ENCODE measurements around the gene SLC16A12. TPM values are rescaled to one million over a fixed set of nuclear protein-coding genes. Genes with fewer than 3 reads are reported as not detected.

Gene SLC16A12
- total RNA-seq, 1 experiment from 2014 or later, result 0.51 TPM

DNA sequence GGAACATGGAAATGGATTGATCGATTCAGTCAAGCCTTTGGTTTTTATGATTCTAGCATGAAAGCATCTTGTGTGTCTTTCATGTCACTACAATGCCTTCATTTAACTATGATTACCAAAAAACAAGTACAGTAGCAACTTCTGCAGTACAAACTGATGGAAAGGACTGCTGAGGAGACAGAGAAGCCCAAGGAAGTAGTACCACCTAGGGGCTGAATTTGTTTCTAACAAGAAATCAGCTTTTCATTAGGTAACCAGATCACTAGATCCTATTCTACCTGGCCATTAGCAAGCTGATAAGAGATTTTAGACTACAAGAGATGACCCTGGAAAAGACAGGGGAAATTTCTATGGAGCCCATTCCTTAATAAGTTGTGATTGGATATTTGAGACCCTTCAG lies 146.1 kb downstream of the SLC16A12 start:
- peak; percentile 27 for DNase-seq (ENCODE audit: low read depth)
- in situ Hi-C loops (cut with HindIII; ENCODE audit: low pct_unique_long_range_greater_than_20kb, low sequenced_read_pairs), result no loop called here

DNA sequence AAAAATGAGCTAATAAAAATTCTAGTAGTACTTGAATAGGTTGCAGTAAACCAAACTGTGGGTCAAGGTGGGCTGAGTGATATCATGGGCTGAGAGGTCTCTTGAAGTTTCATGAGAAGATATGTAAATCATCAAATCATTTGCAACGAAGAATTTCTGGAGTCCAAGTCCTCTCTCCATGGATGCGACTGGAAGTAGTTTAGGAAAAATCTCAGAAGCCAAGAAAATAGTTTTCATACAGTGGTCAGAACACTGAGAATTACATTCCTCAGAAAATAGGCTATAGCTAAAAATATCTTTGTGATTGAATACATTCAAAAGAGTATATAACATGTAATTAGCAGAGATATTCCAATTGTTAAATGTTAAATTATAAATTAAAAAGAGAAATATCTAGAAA lies 146.6 kb downstream of the SLC16A12 start:
- DNase-seq (ENCODE audit: low read depth), result no peak
- in situ Hi-C loops (cut with HindIII; ENCODE audit: low pct_unique_long_range_greater_than_20kb, low sequenced_read_pairs), result no loop called here

DNA sequence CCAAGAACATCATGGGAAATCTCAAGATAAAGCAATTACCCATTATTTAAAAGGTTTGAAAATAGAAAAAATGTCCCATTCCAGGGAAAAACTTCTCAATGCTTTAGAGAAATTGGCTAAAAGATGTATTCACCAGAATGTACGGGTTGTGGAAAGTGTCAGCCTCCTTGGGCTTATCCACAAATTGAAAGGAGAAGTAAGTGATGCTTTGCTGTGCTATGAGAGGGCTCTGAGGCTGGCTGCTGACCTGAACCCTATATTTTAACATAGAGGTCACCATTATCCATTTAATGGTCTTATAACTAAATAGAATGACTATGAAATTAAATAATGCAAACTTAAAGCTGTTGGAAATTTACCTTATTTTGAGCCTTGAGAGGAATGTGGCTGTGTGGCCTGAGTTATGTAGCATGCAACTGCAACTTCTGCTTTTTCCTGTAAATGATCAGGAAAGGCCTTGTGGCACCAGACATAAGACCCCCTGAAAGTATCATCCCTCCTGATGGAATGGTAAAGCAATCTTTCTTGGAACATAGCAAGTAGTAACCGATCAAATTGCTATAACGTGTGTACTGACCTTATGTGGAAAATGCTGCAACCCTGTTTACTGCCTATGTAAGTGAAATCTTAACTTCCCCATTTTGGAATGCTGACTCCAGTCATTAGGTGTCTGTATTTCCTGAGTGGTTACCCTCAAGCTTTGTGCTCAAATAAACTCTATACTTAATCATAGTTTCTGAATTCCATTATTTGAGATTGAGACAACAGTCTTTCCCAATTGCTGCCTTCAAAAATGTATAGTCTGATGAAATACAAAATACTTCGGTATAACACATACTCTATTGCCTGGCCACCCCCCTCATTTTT lies 150.7 kb downstream of the SLC16A12 start:
- in situ Hi-C loops (cut with HindIII; ENCODE audit: low pct_unique_long_range_greater_than_20kb, low sequenced_read_pairs), result no loop called here

DNA sequence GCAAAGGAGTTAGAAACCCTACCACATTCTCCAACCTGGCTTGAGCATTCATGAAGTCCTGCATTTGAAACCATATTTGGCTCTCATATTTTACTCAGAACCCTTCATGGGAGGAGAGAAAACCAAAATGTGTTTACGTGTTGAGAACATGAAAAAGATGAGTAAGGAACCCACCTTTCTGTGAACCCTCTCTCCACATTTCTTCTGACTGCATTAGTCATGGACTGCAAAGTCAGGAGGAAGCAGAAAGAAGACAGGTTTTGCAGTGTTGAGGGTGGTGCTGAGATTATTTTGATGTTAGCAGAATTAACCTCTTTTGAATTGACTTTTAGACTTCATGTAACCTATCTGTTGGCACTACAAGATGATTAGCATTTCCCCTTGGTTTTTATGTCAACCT lies 152.6 kb downstream of the SLC16A12 start:
- in situ Hi-C loops (cut with HindIII; ENCODE audit: low pct_unique_long_range_greater_than_20kb, low sequenced_read_pairs), result no loop called here
- no peak for DNase-seq (ENCODE audit: low read depth)

More for the DNA sequence above, 150.7 kb downstream of the SLC16A12 start:
- no peak for DNase-seq (ENCODE audit: low read depth)

Other genes starting within 250 kb of the SLC16A12 start
- gene IFIT2, start 233.5 kb downstream of the SLC16A12 start, total RNA-seq (2014; rRNA removed; shearing (Covaris generic); ENCODE audit: low replicate concordance), result 5.9 and 7.9 TPM in 2 replicates
- gene IFIT3, start 207.6 kb downstream of the SLC16A12 start, total RNA-seq (2014; rRNA removed; shearing (Covaris generic); ENCODE audit: low replicate concordance), result 11.3 and 12.4 TPM in 2 replicates
- gene IFIT1B, start 157.5 kb downstream of the SLC16A12 start, total RNA-seq (2014; rRNA removed; shearing (Covaris generic); ENCODE audit: low replicate concordance), result not detected in 2 replicates
- 19.8 and 26.9 TPM in 2 replicates for gene IFIT1, start 143.0 kb downstream of the SLC16A12 start, total RNA-seq (2014; rRNA removed; shearing (Covaris generic); ENCODE audit: low replicate concordance)
- 7.2 and 16.0 TPM in 2 replicates for gene IFIT5, start 121.0 kb downstream of the SLC16A12 start, total RNA-seq (2014; rRNA removed; shearing (Covaris generic); ENCODE audit: low replicate concordance)
- gene PANK1, start 109.6 kb upstream of the SLC16A12 start, total RNA-seq (2014; rRNA removed; shearing (Covaris generic); ENCODE audit: low replicate concordance), result 2.8 and 4.5 TPM in 2 replicates
- 9.3 and 11.8 TPM in 2 replicates for gene KIF20B, start 166.0 kb upstream of the SLC16A12 start, total RNA-seq (2014; rRNA removed; shearing (Covaris generic); ENCODE audit: low replicate concordance)

Data from Caki2 (cell line).